T47D (cell line): Measurements from ENCODE around the gene AOPEP.
"Not testable (repeated sequence)": the region's sequence is repeated elsewhere in the genome, so short reads cannot be mapped to it uniquely, and the experiment has no call there.

ENCODE experiments used
- DNase-seq, 2 experiments: peaks; one replicate each; pipeline versions ENCODE4 v3.0.0 to v3.0.0-alpha.2; 2011 to 2012; ENCODE audit warnings: low read depth in 1 of 2, low spot score in 1 of 2
- JUND ChIP-seq: IDR thresholded peaks from 2 replicates; pipeline ENCODE4 v1.6.1; 2012; ENCODE audit warnings: low read depth
- in situ Hi-C: cut with HindIII; loops from 2 replicates; pipeline ENCODE4 v1.10.0; 2016; ENCODE audit warnings: low sequenced_read_pairs, low pct_unique_long_range_greater_than_20kb

Gene AOPEP

DNA sequence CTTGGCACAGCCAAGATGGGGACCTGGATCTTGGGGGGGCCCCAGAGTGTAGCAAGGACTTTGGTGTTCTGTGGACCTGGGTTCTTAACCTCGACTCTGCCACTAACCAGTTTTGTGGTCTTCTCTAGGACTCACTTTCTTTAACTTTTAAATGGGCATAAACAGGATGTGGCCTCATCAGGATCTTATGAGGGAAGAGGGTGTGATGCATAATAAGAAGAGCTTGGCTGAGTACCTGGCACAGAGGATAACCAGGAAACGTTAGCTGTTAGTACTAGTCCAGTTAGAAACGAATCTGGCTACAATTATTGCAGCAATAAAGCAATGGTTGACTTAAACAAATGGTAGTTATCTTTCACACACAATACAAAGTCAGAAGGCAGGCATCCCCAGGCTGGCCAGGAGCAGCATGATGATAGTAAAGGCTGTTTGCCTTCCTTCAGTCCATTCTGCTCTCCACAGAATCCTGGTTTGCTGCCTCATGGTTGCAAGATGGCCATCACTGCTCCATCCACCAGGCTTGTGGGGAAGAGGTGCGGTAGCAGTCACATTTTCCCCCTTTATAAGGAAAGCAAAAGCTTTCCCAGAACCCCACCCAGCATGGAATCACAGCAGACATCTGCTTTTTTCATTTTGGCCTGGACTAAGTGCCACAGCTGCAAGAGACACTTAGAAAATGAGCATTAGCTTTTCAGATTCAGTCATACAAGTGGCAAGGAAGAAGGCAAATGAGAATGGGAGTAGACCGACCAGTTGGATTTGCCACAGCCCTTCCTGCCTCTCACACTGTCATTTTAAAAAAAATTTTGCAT, 225.0 kb downstream of the AOPEP start:
- in situ Hi-C loops, result no loop called here
- DNase-seq, result no peak
- TF ChIP-seq JUND, result no peak

DNA sequence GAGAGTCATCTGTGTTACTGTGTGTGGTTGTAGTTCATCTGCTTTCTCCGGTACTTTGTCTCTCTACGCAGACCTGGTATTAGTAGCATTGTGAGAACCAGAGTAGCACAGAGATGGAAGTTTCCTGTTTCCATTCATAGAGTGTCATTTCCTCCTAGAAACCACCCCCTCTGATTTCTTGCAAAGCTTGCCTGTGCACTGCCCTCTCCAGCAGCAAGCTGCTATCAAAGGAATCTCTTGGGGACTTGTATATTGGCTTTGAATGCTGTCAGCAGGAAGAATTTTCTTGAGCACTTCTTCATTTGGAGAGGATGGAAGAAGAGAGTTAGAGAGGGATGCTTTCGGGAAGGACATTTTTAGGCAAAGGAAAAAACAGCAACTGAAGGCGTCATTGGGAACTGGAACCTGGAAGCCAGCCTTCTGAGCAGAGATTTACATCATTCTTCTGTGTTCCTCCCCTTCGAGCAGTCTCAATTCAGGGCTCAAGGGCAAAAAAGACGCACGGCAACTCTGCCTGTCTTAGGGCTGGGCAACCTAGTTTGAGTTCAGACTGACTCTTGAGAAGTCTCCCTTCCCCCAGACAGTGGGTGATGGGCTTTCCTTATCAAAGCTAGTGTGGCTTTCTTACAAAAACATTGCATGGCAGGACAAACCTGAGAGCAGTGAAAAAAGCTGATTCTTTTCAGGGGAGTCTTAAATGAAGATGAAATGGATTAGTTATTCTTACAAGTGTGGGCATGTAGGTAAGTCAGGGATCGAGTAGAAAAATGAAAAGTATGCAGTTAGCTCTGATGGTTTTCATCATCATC, 226.3 kb downstream of the AOPEP start:
- TF ChIP-seq JUND, result no peak
- DNase-seq, result no peak
- in situ Hi-C loops, result no loop called here

DNA sequence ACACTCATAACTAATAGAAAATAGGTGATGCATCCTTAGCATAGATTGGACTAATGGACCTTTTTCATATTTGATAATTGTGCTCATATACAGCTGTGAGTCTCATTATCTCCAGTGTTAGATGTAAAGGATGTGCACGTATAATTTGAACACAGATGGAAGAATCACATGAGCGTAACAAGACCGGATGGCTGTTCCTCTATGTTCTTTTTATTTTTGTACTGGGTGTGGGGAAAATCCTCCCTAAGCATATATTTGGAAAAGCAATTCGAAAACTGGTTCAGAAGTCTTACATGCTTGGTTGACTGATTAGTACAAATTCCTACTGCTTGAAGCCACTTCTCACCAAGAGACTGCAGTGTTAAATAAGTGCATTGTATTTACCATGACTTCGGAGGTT, 230.2 kb downstream of the AOPEP start:
- no peak for DNase-seq
- in situ Hi-C loops, result no loop called here
- no peak for TF ChIP-seq JUND

DNA sequence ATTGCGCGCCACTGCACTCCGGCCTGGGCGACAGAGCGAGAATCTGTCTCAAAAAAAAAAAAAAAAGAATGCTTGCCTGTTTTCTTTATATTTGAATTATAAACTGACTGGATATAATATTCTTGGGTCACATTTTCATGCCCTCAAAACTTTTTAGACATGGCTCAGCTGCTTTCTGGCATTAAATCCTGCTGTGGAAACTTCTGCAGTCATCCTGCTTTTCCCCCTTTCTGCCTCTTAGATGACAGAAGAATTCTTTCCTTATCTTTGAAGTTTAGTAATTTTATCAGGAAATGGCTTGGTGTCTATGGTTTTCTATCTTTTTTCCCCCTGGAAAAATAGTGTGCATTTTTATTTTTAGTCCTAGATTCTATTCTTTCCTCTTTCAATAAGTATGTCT, 234.5 kb downstream of the AOPEP start:
- no peak for TF ChIP-seq JUND
- no peak for DNase-seq
- in situ Hi-C loops, result no loop called here

DNA sequence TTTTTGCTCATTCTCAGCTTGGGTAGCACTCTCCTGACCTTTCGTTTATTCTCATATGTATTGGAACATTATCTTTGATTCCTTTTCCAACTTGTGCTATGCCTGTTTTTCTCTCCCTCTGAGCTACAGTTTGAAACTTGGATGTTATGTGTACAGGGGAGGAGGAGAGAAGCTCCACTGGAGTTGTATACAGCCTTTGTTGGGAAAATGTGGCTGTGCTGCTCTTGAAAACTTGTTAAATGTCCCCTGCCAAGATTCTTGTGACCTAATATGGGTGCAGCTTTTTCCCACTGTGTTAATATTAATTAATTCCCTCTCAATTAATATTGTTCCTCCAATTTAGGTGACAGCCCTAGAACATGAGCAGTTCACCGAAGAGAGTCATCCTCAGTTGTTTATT, 235.4 kb downstream of the AOPEP start:
- DNase-seq, result no peak
- in situ Hi-C loops, result no loop called here
- TF ChIP-seq JUND, result no peak

DNA sequence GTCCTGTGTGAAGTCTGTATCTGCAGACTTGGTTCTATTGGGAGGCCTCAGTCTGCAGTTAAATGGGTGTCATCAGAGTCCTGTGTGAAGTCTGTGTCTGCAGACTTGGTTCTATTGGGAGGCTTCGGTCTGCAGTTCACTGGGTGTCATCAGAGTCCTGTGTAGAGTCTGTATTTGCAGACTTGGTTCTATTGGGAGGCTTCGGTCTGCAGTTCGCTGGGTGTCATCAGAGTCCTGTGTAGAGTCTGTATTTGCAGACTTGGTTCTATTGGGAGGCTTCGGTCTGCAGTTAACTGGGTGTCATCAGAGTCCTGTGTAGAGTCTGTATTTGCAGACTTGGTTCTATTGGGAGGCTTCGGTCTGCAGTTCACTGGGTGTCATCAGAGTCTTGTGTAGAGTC, 239.1 kb downstream of the AOPEP start:
- in situ Hi-C loops, DNase-seq: not testable (repeated sequence)

DNA sequence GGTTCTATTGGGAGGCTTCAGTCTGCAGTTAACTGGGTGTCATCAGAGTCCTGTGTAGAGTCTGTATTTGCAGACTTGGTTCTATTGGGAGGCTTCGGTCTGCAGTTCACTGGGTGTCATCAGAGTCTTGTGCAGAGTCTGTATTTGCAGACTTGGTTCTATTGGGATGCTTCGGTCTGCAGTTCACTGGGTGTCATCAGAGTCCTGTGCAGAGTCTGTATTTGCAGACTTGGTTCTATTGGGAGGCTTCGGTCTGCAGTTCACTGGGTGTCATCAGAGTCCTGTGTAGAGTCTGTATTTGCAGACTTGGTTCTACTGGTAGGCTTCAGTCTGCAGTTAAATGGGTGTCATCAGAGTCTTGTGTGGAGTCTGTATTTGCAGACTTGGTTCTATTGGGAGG, 239.5 kb downstream of the AOPEP start:
- in situ Hi-C loops, DNase-seq: not testable (repeated sequence)

DNA sequence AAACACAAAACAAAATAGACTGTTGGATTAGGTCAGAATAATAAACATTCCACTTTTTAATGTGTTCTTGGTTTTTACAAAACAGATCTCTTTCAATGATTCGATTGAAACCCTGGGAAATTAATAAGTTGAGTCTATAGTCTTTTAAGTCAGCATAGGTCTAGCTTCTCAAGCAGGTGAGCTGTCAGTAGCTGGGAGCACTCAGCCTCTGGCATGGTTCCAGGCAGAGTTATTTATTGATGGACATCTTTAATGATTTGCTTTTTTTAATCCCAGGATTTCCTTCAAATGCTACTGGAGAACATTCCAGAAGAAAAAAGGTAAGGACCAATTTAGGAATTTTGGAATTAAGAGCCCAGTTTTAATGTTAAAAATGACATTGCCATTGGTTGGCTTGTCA, 241.0 kb downstream of the AOPEP start:
- in situ Hi-C loops, result no loop called here
- no peak for TF ChIP-seq JUND
- DNase-seq, result no peak

DNA sequence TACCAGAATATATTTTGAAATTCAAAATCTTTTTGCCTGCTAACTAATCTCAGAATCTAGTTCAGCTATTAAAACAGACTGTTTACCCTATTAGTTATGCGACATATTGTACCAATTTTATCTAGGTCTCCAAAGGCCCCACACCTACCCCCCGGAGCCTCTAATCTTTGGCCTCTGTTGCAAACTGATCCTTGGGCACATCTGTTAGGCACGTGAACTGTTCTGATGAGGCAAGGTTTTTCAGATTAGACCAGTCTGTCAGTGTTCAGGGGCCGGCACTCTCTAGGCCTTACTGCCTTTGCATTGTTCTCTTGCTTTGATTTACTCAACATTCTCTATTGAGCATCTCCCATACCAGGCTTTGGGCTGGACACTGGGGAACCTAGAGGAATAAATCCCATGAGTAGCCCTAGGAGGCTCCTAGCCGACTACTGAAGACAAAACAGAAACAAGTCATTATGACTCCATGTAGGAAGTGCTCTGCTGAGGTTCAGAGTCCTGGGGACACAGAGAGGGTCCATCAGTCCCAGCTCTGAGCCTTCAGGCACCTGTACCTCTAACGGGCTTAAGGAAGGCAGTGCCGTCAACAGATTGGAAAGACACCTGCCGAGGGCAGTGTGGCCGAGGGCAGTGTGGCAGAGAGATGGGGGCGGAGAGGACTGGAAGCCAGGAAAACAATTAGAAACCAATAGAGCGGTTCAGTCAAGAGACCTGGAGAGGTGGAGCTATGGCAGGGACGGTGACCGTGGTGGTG, 245.1 kb downstream of the AOPEP start:
- no peak for DNase-seq
- TF ChIP-seq JUND, result no peak
- in situ Hi-C loops, result no loop called here

DNA sequence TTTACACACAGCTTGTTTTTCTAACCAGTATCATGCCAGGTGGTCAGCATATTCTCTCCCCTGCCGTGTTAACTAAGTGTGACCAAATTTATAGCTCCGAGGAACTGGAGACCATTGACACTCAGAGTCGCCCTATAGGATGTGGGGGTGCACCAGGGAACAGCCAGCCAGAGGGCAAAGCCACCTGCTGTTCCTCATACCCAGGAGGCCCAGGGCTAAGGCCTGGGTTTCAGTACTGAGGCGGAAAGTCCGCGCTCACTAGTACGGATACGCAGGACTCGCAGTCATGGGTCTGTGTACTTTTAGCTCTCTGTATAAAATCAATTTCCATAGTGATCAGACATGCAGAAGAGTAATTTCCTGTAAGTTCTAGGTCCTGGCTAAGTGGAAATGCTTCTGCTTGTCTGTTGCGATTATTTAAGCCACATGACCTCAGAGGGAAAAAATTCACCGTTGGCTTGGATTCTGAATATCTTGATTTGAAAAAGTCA, 247.0 kb downstream of the AOPEP start:
- no peak for TF ChIP-seq JUND
- in situ Hi-C loops, result no loop called here
- DNase-seq, result no peak

DNA sequence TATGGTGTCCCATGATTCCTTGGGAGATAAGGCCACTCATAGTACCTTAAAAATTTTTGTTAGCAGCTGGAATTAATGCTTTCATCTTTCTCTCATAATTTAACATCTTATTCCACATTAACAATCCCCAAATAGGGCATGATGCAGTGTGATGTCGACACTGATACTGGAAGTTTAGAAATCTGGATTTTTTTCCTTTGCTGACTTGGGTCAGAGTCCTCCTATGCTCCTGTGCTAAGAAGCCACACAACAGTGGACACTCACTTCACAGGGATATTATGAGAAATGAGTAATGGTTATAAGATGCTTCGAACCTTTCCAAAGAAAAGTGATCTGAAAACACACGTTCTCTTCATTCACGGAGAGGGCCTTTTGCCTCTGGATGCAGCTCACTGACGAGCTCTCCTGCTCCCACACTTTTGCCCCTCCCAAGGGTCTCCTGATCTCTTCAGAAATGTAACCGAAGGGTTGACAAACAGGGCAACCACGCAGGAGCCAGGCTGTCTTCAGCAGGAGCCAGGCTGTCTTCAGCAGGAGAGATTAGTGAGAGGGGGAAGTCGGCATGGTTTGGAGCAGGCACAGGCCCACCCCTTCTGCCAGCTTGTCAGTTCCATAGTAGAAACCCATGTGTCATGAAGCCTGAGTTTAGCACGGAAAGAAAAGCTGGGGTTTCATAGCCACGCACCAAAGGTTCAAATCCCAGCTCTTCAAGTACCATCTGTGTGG, 247.8 kb downstream of the AOPEP start:
- in situ Hi-C loops, result no loop called here
- no peak for TF ChIP-seq JUND
- no peak for DNase-seq

DNA sequence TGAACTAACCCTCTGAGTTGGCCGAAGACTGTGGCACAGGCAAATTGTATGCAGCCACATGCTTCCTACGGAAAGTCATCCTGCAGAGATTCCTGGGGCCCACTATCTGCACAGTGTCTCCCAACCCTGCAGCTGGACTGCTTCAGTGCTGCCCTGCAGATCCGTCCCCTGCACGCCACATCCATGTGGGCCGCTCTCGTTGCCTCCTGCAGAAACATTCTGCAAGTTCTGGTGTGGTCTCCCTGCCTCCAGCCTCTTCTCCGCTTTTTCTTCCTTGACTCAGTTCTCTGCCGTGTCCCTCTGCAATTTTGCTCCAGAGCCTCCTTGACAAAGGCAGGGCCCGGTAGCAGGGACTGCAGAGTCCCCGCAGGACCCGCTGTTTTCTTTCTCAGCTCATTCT, 249.0 kb downstream of the AOPEP start:
- TF ChIP-seq JUND, result no peak
- DNase-seq, result no peak
- in situ Hi-C loops, result no loop called here
